DMS153 treated with DMSO at 0.1 percent for 48 hours (cell line): ENCODE data around the gene C19orf12.
A peak's percentile ranks its signal among the peaks of the same experiment; 100 is the strongest.
"Not testable (repeated sequence)": the region's sequence is repeated elsewhere in the genome, so short reads cannot be mapped to it uniquely, and the experiment has no call there.

Source experiments
- DNase-seq: peaks from one replicate; lab custom pipeline; 2025; ENCODE audit not compliant: unreplicated experiment; lab: John Stamatoyannopoulos, UW

C19orf12 gene

DNA sequence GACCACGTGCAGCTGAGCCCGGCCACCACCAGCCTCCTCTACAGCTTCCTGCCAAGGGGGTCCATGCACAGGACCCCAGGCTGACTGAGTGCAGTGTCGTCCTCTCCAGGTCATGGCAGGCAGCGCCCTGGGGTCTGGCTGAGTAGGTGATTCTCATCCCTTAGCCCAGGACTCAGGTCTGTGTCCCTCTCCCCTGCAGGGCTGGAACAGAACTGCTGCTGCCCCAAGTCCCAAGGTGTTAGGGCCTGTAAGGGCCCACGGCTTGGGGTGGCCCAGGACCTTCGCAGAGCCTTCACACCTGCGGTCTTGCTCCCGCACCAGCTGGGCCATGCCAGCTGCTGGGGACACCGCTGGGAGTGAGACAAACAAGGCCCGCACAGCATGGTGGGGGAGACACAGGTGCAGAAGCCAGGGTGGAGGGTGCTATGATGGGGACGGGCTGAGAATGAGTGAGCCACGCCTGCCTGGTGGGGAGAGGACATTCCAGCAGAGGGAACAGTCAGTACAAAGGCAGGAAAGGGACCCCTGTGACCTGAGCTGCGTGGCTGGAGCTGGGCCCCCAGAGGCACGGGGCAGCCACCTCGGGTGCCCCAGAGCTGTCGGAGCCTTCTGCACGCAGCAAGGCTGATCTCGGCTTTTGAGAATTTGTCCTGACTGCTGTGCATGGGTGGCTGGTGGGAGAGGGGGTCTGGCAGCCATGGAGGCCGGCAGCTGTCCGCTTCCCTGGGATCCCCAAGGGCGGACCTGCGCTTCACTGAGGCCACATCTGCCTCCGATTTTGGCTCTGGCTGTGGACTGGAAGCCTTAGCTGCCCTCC lies 37.9 kb downstream of the C19orf12 start:
- no peak for DNase-seq

DNA sequence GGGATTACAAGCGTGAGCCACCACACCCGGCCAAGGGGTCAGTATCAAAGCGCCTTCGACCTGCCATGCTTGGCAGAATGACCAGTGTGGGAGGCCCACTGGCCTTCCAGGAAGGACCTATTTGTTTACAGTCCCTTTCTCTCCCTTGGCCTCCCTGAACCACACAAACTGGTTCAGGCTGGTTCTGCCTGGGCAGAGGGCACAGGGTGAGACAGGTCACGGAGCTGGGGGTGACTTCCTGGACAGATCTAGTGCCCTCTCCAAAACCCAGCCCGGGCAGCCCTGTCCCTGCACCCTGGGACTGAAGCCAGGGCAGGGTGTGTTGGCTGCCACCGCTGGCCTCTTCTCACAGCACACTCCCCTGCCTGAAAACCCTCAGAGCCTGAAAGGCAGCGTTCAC lies 38.5 kb downstream of the C19orf12 start:
- no peak for DNase-seq

DNA sequence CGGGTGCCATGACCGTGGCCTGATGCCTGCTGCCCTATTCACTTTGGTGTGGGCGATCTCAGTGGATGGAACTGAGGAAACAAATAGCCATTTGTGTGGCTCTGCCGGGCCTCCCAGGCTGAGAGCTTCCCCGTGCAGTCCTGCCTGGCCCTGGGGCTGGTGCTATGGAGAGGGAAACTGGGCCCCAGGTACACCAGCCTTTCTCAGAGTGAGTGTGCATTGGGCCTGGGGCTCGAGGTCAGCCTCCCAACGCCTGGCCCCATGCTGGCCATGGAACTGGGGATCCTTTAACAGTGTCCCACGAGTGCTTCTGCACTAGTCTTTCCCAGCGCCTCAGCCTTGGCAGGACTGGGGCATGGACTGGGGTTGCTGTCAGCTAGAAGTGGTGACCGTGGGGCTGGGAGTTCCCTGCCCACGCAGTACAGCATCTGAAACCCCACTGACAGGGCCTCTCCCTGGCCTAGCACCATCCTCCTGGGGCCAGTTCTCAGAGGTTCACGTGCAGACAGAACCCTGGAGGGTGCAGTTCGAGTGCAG lies 39.3 kb downstream of the C19orf12 start:
- no peak for DNase-seq

DNA sequence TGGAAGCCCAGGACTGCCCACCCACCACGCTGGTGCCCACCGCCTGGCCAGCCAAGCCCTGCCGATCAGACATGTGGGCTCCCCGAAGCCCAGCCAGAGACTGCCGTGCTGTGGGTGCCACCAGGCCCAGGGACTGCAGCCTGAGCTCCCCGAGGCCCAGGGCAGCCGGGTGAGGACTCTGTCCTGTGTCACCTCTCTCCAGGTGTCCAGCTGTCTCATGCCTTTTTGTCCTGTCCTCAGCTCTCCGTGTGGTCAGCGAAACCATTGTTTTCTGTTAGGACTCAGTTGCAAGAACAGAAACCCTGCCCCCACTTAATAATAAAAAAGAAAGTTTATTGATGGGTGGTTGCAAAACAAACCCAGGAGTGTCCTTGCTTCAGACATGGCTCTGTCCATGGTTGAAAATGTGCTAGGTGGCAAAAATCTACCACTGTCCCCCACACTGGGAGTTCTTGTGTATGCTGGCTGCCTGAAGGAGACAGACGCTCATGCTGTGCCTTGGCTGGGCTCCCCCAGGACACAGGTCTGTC lies 39.9 kb downstream of the C19orf12 start:
- no peak for DNase-seq

DNA sequence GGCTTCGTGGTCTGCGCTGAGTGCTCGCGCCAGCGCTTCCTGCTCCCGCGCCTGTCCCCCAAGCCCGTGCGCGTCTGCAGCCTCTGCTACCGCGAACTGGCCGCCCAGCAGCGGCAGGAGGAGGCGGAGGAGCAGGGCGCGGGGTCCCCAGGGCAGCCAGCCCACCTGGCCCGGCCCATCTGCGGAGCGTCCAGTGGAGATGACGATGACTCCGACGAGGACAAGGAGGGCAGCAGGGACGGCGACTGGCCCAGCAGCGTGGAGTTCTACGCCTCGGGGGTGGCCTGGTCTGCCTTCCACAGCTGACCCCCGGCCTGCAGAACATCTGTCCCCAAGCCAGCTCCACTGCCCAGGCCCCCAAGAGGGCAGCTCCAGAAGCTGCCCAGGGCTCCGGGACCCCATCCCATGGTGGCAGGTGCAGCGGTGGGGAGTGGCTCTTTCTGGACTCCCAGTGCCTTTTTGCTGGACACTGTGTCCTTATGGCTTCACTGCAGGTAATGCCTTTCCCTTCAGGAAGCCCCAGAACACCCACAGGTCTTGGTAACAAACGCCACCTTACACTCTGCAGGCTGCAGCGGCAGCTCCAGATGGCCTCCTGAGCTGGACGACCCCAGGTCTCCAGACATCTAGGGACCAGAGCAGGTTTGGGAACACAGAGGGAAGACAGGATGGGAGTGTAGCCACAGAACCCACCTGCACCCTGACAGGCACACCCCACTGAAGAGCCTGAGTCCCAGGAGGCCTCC lies 40.5 kb downstream of the C19orf12 start:
- no peak for DNase-seq

DNA sequence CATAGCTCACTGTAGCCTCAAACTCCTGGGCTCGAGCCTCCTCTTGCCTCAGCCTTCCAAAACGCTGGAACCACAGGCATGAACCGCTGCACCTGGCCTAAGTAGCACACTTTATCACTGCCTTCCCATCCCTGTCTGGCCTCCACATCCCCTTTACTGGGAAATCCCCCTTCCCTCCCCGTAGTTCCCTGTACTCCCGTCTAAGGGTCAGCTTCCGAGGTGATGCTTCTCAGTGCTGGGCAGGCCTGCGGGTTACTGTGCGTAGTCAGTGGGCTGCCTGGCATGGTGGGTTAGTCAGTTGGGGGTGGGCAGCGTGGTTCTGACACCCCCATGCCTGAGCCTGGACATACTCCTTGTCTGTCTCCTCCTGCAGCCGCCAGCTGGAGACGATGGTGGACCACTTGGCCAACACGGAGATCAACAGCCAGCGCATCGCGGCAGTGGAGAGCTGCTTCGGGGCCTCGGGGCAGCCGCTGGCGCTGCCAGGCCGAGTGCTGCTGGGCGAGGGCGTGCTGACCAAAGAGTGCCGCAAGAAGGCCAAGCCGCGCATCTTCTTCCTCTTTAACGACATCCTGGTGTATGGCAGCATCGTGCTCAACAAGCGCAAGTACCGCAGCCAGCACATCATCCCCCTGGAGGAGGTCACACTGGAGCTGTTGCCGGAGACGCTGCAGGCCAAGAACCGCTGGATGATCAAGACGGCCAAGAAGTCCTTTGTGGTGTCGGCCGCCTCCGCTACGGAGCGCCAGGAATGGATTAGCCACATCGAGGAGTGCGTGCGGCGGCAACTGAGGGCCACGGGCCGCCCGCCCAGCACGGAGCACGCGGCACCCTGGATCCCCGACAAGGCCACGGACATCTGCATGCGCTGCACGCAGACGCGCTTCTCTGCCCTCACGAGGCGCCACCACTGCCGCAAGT lies 41.4 kb downstream of the C19orf12 start:
- no peak for DNase-seq

DNA sequence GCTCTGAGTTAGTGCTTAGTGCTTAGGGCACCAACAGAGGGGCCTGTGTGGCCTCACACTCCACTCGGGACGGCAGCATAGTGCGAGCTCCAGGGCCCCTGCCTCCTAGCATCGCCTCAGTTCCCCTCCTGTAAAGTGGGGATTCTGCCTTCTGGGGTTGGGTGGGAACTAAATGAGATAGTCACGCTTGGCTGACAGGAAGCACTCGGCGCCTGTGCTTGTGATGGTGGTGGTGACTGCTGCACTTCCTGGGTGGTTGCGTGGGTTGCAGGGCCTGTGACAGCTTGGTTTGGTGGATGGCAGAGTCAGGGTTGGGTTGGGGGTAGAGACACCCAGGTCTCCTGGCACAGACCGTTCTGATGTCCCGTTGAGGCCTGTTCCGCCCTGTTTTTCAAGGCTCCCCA lies 42.1 kb downstream of the C19orf12 start:
- DNase-seq, result no peak

DNA sequence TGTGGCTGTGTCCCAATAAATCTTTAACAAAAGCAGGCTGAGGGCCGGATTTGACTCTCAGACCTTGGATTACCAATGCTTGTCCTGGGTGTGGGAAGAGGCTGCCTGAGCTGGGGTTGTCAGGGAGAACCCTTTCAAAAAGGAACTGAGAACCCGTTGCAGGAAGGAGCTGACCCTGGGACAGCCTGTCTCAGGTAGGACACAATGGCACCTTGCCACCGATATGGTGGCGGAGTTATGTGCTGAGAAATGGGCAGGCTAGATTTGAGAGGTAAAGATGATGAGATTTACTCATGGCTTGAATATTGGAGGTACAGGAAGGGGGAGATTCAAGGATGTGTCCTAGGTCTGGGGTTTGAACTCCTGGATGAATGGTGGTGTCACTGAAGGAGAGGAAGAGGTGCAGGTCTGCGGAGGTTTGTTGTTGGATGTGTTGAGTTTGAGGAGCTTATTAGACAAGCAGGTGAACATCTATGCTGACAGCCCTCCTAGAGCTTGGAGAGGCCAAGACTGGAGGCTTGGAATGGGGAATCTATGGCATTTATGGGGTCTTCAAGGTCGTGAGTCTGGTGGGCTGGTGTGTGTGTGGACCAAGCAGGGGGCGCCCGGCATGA lies 42.6 kb downstream of the C19orf12 start:
- DNase-seq, result no peak

DNA sequence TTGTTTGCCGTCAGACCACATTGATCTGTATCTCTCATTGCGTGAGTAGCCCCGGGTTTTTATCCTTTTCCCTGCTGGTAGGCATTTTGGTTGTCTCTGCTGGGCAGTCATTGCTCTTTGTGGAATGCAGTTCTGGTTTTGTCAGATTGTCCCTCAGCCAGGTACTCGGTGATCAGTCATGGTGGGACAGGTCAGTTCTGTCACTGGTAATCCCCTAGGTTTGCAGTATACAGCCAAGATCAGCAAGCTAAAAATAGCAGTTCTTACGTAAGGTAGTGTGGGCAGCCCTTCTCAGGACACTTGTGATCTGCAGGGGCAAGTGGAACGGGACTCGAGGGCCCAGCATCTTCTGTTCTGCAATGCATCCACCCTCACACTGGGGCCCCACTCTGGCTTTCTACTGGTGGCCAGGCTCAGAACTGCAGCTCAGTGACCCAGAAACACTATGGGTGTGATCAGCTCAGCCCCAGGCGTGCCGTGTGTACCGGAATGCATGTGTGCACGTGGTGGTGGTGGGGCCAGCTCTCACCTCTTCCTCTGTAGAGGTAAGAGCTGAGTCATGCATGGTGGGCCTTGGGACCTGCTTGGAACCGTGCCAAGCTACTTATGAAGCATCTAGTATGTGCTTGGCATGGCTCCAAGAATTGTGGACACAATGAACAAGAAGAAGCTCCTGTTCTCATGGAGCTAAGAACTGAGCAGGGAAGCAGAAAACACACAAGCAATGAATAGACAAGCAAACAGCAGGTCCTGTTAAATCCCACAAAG lies 43.5 kb downstream of the C19orf12 start:
- no peak for DNase-seq

DNA sequence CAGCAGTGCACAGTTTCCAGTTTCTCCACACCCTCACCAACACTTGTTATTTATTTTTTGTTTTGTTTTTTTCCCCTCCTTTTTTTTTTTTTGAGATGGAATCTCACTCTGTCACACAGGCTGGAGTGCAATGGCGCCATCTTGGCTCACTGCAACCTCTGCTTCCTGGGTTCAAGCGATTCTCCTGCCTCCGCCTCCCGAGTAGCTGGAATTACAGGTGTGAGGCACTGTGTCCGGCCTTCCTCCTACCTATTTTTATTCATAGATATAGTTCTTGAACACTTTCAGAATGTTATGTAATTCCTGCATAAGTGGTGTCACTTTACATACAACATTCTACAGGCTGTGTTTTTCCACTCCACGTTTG lies 44.1 kb downstream of the C19orf12 start:
- DNase-seq, result not testable (repeated sequence)

DNA sequence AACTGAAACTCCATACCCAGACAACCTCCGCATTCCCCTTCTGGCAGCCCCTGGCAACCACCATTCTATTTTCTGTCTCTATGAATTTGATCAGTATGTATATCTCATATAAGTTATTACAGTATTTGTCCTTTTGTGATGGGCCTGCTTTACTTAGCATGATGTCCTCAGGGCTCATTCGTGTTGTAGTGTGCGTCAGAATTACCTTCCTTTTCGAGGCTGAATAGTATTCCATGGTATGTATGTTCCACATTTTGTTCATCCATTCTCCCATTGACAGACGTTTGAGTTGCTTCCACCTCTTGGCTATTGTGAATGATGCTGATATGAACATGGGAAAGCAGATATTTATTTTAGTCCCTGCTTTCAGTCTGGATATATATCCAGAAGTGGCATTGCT lies 44.8 kb downstream of the C19orf12 start:
- DNase-seq, result no peak

DNA sequence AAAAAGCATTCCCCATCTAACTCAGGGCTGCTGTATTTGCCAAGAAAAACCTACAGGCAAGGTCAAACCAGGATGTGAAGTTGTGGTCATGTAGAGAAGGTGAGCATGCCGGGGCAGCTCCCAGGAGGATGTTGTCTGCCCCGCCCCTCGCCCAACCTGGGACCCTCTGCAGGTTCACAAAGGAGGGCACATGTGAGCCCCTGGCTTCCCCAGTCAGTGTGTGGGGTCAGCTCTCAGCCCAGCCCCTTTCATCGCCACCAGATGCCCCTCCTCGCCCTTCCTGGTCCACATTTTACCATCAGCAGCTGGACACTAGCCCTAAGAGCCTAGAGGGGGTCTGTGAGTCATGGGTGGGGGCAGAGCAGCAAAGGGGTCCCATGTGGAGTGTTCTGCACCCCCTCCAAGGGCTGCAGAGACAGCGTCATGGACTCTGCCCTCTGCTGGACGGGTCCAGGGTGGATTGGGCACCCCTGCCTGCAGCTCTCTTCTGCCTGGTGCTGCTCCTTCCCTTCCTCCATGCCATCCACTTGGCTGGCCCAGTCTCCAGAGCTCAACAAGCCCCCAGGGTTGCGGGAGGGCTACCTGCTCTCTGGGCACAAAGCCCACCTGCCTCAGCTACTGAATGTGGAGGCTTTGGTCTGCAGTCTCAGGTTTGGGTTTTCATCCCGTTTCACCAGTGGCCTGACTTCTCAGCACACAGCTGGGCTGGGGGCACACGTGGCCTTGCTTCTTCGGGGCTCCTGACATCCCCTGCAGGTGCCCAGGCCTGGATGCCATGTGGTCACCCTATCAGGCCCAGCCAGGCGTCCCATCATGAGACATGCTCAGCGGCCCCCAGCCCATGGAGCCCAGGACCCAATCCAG lies 46.1 kb downstream of the C19orf12 start:
- DNase-seq, result no peak

DNA sequence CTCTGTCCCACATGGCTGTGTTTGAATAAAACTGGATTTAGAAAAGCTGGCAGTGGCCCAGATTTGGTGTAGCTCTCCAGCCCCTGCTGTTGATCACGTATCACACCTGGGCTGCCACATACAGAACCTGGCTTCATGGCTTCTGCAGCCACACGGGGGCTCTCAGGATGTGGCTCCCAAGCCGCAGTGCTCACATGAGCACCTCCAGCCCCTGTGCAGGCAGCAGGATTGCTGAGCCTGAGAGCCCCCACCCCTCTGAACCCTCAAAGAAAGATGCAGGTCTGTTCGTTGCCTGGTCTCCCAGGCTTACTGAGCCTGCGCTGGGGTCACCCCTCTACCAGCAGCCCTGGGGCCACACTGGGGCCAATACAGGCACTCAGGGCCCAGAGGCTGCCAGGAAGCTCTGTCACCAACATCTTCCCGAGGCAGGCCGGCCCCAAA lies 47.1 kb downstream of the C19orf12 start:
- DNase-seq, result no peak

DNA sequence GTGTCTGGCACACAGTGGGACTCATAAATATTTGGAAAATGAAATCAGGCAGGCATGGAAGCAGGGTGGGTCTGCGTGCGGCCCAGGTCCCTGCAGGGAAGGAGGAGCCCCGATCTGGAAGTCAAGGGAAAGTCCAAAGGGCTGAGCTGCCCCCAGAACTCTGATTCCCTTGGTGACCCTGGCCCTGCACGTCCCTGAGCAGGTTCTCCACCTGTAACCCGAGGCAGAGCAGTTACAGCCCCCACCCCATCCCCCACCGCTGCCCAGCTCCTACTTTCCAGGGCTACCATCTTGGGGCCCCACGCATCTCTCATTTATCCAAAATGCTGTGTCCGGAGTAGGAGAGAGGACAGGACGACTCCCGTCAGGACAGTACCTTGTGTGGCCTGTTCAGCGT lies 47.7 kb downstream of the C19orf12 start:
- DNase-seq, result no peak

DNA sequence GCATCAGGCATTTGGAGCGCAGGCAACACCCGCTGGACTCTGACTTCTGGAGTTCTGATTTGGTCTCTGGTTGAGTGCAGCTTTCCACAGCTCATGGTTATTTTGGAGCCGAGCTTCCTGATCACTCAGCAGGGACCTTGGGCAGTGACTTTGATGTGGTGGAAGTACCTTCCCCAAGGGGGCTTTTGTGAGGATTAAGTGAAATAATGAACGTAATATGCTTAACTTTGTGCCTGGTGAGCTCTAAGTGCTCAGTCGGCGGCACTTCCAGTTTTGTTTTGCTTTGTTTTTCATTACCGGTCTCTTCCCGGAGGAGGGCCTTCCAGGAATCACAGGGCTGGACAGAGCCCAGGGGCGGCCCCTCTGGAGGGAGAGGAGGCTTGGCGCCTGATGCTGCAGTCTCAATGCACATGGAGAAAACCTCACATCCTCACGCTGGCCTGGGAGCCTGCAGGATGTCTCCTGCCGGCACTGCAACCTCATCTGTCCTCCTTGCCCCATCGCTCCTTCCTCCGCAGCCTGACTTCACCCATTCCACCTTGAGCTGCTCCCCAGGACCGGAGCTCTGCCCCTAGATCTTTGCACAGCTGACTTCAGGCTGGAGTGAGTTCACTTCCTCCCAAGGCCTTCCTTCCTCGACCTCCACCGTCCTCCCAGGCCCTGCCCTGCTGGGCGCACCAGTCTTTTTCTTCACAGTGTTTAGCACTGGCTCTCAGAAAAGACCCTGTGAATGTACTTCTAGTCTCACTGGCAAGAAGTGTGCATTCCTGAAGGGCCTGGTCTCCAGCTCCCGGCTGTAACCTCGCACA lies 48.3 kb downstream of the C19orf12 start:
- DNase-seq, result no peak

DNA sequence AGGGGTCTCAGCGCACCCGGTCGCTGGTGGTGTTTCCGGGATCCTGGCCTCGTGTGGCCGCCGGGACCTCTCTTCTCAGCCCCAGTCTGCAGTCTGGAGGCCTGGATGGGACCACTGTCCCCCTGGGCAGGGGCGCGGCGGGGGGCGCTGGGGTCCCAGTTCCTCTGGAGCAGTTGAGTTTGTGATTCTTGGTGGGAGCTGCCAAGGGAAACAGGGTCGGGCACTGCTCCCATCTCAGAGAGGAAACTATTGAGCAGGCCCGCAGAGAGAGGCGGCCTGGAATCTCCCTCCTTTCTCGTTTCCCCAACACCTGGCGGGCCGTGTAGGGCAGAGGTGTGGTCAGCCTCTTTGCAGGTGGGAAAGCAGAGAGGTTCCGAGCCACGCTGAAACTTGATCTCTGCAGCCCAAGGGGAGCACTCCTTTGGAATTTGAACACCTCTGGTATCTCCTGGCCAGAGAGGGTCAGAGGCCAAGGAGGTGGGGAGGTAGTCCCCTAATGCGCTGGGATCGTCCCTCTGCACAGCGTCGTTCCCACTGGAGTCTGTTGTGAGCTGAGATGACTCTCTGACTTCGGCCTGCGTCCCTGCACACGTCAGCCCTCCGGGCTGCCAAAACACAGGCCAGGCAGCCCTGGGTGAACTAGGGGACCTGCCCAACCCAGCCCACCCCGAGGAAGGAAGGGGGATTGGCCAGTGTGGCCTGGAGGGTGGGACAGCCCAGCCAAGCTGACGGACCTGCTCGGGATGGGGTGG lies 49.1 kb downstream of the C19orf12 start:
- no peak for DNase-seq

DNA sequence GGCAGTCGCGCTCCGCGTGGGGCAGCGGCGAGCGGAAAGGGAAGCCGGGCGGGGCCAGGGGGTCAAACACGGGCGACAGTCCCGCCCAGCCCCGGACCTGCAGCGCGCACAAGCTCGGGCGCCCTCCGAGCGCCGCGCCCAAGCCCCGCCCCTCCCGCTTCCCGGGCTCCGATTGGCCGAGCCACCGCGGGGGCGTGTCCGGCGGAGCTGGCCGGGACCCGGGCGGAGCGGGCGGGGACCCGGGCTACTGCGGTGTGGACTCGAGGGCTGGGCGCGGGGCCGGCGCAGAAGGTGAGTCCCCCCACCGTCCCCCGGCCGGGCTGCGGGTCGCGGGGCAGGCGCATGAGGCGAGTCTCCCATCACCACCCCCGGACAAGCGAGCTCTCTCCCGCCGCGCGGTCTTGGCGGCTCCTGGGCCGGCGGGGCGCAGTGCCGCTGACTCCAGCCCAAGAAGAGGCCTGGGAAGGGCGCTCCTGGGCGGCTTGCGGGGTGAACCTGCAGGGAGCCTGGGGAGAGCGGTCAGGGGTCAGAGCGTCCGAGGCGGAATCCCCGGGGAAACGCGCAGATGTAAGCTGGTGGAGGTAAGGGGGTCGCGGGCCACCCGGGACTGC lies 49.7 kb downstream of the C19orf12 start, which contains the start of gene PLEKHF1:
Gene PLEKHF1, plus strand, starts transcription at position 247 of the 611 bp plus-strand sequence. CDS start 8,379 bp downstream, outside the sequence.
- peak; percentile 43 for DNase-seq
